ENCODE results near the gene JMJD4. TPM values are rescaled to one million over a fixed set of nuclear protein-coding genes. Genes with fewer than 3 reads are reported as not detected.

JMJD4 gene
- total RNA-seq, 4 donors from 2014 or later, result 33.4 to 45.3 (median 40.6) TPM

DNA sequence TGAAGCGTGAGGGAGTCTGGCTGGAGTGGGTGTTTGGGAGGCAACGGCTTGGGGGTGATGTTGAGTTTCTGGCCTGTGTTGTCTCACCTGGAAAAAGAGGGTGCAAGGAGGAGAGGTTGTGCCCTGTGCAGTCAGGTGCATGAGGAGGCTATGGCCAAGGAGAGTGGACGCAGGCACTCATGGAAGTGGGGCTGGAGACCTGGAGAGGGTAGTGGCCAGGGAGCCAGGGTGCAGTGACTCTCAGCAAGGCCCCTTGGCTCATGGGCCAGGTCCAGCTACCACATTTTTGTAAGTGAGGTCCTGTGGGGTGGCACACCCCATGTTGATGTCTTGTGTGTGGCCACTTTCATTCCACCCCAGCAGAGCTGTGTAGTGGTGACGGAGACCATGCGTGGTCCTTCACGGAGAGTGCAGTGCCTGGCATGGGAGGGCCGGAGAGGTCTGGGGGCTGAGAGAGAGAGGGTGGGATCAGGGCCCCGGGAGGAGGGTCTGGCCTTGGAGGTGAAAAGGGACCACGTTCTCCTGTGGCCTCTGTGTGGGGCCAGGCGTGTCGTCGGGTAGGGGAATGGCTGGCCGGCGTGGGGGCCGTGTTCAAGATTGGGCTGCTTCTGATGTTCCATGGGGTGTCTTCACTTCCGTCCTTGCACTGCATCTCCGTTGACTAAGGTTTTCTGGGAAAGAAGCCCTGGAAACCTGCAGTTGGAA, 6.2 kb upstream of the JMJD4 start:
- Histone ChIP-seq H3K27ac (no peak overlapping the region), H3K4me3 (no peak overlapping the region), H3K9me3 (no peaks in the 10 kb centered on the region), H3K27me3 (no peaks in the 10 kb centered on the region), H3K36me3 (peaks cover 0 to 20% (median 0%) of the 10 kb centered on the region in 3 donors), H3K4me1 (peaks cover 0 to 33% (median 2%) of the 10 kb centered on the region in 4 donors)
- 85 to 86% methylated on average over 16 to 17 of the region's 17 CpGs for WGBS, 2 donors
- no peak for DNase-seq (ENCODE audit: low spot score in 2 of 2)
- TF ChIP-seq EP300 (IDR thresholded peaks at IDR 0.05) (no peak), POLR2A (IDR thresholded peaks at IDR 0.05) (no peak)
- TF ChIP-seq, protein P1, sequence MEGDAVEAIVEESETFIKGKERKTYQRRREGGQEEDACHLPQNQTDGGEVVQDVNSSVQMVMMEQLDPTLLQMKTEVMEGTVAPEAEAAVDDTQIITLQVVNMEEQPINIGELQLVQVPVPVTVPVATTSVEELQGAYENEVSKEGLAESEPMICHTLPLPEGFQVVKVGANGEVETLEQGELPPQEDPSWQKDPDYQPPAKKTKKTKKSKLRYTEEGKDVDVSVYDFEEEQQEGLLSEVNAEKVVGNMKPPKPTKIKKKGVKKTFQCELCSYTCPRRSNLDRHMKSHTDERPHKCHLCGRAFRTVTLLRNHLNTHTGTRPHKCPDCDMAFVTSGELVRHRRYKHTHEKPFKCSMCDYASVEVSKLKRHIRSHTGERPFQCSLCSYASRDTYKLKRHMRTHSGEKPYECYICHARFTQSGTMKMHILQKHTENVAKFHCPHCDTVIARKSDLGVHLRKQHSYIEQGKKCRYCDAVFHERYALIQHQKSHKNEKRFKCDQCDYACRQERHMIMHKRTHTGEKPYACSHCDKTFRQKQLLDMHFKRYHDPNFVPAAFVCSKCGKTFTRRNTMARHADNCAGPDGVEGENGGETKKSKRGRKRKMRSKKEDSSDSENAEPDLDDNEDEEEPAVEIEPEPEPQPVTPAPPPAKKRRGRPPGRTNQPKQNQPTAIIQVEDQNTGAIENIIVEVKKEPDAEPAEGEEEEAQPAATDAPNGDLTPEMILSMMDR (IDR thresholded peaks at IDR 0.05), result no peak

DNA sequence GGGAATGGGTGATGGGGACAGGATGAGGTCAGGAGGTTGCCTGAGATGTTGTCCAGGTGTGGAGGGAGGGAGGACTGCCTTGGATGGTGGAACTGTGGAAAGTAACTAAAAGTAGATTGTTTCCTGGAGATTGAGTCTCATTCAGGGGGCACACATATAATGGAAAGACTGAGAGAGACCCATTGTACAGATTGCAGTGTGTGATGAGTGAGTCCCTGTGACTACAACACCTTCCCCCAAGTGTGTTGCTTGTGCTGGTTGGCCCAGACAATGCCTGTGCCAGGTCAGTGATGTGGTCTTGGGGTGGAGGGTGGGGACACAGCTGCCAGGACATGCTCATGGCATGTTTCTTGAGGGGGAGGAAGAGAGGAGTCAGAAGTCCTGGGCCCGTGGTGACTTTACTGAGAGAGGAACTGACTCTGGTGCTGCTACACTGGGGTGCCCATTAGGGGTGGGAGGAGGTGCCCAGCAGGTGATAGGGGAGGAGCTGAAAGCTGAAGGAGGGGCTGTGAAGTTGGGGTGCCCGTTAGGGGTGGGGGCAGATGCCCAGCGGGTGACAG, 5.4 kb upstream of the JMJD4 start:
- Histone ChIP-seq H3K4me1 (peaks cover 0 to 40% (median 9%) of the 10 kb centered on the region in 4 donors), H3K9me3 (no peaks in the 10 kb centered on the region), H3K36me3 (peaks cover 0 to 14% (median 0%) of the 10 kb centered on the region in 3 donors), H3K27me3 (no peaks in the 10 kb centered on the region), H3K4me3 (no peak overlapping the region), H3K27ac (no peak overlapping the region)
- no peak for TF ChIP-seq POLR2A (IDR thresholded peaks at IDR 0.05)
- TF ChIP-seq, protein P1 (IDR thresholded peaks at IDR 0.05), result no peak
- TF ChIP-seq EP300 (IDR thresholded peaks at IDR 0.05), result no peak
- no peak for DNase-seq (ENCODE audit: low spot score in 2 of 2)
- WGBS, 2 donors, result 81 to 87% methylated on average over 3 of the region's 3 CpGs

DNA sequence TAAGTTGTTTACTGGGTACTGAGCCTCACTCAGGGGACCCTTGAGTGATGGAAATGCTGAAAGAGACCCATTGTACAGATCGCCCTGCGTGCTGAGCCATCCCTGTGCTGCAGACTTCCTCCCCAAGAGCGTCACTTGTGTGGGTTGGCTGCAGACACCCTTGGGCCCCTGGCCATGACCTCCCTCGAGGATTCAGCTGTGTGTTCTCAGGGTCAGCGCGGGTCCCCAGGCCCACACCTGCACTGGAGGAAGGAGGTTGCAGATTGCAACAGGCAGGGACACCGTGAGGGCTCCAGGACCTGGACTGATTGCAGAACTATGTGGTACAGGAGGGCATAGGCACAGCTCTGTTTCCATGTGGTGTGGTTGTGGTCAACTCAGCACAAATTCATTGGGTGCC, 4.5 kb upstream of the JMJD4 start:
- no peak overlapping the region for H3K4me3 ChIP-seq
- H3K9me3 ChIP-seq, result no peaks in the 10 kb centered on the region
- 86 to 97% methylated on average over 4 to 5 of the region's 7 CpGs for WGBS, 2 donors
- no peak for DNase-seq (ENCODE audit: low spot score in 2 of 2)
- peaks cover 0 to 14% (median 0%) of the 10 kb centered on the region in 3 donors for H3K36me3 ChIP-seq
- H3K27ac ChIP-seq, result no peak overlapping the region
- peaks cover 0 to 40% (median 10%) of the 10 kb centered on the region in 4 donors for H3K4me1 ChIP-seq
- H3K27me3 ChIP-seq, result no peaks in the 10 kb centered on the region
- TF ChIP-seq POLR2A (IDR thresholded peaks at IDR 0.05) (no peak), EP300 (IDR thresholded peaks at IDR 0.05) (no peak)
- TF ChIP-seq, protein P1 (IDR thresholded peaks at IDR 0.05), result no peak

DNA sequence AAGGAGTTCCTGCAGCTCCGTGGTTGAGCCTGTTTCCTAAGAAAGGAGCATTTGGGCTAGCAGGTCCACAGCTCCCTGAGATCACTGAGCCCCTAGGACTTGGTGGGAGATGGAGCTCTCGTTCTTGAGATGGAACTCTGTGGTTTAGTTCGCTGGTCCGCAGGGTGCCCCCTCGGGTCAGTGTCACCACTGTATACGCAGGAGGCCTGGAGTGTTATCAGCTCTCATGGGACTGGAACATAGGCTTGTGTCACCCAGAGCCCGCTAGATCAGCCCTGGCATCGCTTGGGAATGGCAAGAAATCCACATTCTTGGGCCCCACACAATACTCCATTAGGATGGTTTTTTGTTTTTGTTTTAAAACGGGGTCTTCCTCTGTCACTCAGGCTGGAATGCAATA, 3.7 kb upstream of the JMJD4 start:
- no peak for DNase-seq (ENCODE audit: low spot score in 2 of 2)
- Histone ChIP-seq H3K4me3 (no peak overlapping the region), H3K9me3 (no peaks in the 10 kb centered on the region), H3K27me3 (no peaks in the 10 kb centered on the region), H3K36me3 (peaks cover 0 to 15% (median 0%) of the 10 kb centered on the region in 3 donors), H3K27ac (no peak overlapping the region), H3K4me1 (peaks cover 0 to 48% (median 18%) of the 10 kb centered on the region in 4 donors)
- TF ChIP-seq, protein P1 (IDR thresholded peaks at IDR 0.05), result no peak
- TF ChIP-seq EP300 (IDR thresholded peaks at IDR 0.05) (no peak), POLR2A (IDR thresholded peaks at IDR 0.05) (no peak)
- WGBS, 2 donors, result 87 to 92% methylated on average over 9 of the region's 9 CpGs

DNA sequence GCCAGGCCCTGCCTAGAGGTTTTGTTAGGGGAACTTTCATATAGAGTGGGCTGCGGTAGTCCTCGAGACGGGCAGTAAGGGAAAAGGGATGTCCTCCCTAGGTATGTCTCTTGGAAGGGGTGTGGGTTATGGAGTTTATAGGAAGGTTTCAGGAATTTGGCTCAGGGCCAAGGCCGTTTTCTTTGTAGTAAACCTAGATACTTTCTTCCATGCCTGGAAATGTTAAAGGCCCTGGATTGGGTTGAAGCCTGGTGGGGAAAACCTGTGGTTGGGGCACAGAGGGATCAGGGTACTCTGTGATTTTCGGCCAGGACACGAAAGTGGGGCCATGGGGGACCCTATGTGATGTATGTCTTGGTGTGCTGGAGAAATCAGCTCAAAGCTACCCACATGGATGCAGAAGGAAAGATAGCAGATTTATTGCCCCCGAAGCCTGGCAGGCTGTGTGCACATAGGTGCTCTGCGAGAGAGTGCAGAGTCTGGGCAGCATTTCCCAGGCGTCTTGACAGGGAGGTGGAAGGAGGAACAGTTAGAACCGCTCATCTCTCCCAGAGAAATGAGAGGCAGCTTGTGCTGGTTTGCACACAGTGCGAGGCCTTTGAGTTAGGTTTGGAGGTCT, 1.8 kb upstream of the JMJD4 start:
- H3K27ac ChIP-seq, result no peak overlapping the region
- H3K27me3 ChIP-seq, result no peaks in the 10 kb centered on the region
- H3K4me1 ChIP-seq, result peaks cover 0 to 46% (median 22%) of the 10 kb centered on the region in 4 donors
- 80 to 84% methylated on average over 11 of the region's 11 CpGs for WGBS, 2 donors
- no peak overlapping the region for H3K4me3 ChIP-seq
- TF ChIP-seq, protein P1 (IDR thresholded peaks at IDR 0.05), result no peak
- TF ChIP-seq POLR2A (IDR thresholded peaks at IDR 0.05) (no peak), EP300 (IDR thresholded peaks at IDR 0.05) (no peak)
- H3K36me3 ChIP-seq, result peaks cover 0 to 25% (median 0%) of the 10 kb centered on the region in 3 donors
- no peaks in the 10 kb centered on the region for H3K9me3 ChIP-seq
- DNase-seq (ENCODE audit: low spot score in 2 of 2), result no peak

Measured in tibial nerve (tissue), 4 donors.